DMS 273 treated with DMSO at 0.1 percent for 48 hours (cell line): ENCODE data around the gene LAGE3.

Experiments
- DNase-seq: peaks from one replicate; lab custom pipeline; 2025; lab: John Stamatoyannopoulos, UW

The LAGE3 gene

DNA sequence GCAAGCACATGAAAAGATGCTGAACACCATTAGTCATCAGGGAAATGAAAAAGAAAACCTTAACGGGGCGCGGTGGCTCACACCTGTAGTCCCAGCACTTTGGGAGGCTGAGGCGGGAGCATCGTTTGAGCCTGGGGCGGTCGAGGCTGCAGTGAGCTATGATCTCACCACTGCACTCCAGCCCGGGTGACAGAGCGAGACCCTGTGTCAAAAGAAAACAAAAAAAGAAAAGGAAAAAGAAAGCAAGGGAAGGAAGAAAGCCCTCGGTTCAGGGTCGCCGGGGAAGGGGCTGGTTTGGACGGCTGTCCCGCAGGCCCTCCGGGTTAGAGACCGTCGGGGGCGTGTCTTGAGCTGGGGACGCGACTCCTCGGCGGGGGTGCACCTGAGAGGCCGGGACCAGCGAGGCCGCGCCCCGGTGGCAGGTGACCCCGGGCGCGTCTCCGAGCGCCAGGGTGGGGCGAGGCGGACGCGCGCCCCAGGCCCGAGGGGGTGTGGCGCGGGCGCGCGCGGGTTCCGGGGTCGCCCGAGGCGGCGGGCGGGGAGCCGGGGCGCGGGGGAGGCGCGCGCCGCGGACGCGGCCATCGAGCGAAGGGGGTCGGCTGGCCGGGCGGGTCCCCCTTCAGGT lies 21.5 kb downstream of the LAGE3 start:
- DNase-seq, result no peak

DNA sequence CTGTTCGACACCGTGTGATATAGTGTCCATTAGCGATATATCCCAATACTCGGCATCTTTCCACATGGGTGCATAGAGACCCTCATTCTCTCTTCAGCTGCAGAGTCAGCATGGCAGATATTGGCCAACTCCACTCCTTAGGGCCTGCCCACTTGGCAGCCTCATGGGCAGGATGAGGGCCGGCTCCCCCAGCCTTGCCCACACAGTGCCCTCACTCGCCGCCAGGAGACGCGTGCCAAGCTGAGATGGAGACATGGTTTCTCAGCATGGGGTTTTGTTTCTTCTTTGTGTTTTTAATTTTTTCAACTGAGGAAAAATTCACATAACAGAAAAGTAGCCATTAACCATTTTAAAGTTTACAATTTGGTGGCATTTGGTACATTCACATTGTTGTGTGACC lies 26.3 kb downstream of the LAGE3 start:
- no peak for DNase-seq

DNA sequence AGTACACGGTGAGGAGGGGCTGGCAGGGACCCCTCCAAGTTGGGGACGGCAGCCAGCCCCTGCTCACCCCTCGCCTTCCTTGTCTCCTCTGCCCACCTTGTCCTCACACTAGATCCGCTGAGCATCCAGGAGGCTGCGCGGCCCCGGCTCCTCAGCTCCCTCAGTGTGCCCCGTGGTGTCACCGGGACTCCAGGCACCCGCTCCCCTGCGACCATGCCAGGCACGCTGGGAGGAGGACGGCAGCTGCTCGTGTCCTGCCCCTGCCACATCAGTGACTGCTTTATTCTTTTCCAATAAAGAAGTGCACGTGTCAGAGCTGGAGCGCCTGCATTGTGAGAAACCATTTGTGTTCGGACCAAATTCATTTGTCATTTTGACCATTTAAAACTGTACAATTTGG lies 28.8 kb downstream of the LAGE3 start:
- no peak for DNase-seq

DNA sequence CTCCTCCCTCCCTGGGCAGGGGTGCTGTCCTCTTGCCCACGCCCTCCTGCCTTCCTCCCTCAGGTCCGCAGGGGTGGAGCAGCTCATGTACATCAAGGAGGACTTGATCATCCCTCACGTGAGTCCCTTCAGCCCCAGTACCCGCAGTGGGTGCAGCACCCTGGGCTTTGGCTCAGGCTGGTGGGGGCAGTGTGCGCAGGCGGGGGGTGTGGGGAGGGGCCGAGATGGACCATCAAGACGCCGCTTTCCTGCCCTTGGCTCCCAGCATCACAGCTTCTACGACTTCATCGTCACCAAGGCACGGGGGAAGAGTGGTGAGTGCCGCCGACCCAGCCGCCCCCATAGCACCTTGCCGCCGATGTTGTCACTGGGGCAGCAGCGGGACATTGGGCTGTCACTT lies 29.5 kb downstream of the LAGE3 start:
- no peak for DNase-seq

DNA sequence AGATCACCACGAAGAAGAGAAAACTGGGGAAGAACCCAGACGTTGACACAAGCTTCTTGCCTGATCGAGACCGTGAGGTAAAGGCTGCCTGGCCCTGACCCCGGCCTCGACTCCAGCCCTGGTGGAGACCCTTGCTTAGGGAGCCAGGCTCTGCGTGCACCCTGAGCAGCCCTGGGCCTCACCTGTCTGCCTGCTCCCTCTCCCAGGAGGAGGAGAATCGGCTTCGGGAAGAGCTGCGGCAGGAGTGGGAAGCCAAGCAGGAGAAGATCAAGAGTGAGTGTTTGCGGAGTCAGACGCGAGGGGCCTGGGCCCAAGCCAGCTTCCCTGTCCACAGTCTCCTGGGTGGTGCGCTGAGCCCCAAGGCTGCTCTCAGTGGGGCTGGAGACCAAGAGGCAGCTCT lies 30.6 kb downstream of the LAGE3 start:
- DNase-seq, result no peak

DNA sequence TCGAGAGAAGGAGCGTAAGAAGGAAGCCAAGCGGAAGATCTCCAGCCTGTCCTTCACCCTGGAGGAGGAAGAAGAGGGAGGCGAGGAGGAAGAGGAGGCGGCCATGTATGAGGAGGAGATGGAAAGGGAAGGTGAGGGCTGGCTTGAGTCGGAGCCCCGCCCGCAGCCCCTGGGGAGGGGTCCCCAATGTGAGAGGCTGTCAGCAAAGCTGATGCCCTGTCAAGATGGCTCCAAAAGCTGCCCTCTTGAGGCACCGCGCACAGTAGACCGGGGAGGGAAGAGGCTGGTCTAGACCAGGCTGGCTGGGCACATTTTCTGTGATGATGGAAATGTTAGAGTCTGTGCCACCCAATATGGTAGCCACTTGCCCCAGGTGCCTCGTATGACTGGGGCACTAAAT lies 32.7 kb downstream of the LAGE3 start:
- DNase-seq, result no peak

DNA sequence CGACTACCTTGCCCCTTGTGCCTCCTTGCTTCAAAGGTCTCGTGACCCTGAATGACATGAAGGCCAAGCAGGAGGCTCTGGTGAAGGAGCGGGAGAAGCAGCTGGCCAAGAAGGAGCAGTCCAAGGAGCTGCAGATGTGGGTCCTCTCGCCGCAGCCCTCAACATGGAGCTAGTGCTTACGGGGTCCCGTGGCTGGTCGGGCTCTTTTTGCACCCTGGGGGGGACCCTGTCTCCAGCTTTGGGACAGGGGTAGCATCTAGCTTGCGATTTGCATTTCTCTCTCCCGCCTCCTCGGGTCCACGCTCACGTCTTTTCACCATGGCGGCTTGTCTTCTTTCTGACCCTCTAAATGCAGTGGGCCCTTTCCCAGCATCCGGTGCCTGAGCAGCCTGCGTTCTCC lies 33.3 kb downstream of the LAGE3 start:
- no peak for DNase-seq

DNA sequence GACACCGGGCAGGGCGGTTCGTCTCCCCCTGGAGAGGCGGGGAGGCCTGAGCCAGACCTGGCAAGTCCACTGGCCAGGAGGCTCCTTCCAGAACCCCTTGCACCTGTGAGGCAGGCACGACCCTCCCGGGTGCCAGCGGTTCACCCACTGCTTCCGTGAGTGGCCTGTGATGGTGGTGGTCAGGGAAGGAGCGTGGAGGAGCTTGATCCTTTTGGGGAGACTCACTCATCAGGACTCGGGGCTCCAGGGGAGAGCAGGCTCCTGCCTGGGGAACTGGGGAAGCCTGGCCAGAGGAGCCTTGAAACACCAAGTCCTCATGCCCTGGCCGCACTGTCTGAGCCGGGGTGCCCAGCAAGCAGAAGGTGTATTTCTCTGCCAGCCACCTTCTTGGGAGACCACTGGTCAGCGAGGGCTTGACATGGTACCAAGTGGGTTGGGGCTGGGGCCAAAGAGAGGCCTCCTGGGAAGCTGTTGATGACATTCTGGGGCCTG lies 34.3 kb downstream of the LAGE3 start:
- DNase-seq, result no peak

DNA sequence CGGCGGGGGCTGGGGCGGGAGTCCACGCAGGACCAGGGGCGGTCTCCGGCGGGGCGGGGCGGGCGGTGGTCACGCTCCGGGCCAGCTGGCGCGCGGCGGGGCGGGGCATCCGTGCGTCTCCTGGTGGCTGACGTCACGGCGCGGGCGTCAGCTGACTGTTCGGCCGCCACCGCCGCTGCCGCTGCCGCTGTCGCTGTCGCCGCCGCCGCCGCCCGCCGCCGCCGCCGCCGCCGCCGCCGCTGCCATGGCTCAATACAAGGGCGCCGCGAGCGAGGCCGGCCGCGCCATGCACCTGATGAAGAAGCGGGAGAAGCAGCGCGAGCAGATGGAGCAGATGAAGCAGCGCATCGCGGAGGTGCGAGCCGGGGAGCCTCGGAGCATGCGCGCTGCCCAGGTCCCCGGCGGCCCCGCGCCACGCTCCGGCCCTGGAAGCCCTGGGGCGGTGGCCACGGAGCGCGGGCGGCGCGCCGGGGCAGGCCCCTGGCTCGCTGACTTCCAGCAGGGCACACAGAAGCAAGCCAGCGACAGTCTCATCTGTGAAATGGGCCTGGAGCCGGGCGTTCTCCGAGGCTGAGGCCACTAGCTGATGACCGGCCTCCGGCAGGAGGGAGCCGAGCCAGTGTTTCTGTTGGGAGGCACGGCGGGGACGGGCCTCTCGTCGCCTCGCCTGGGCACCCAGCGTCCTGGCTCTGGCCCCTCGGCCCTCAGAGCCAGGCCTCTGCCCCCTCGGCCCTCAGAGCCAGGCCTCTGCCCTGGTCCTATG lies 34.9 kb downstream of the LAGE3 start, which contains the start of gene FAM50A:
Gene FAM50A, plus strand, starts transcription at position 150 of the 763 bp plus-strand sequence. Its CDS starts 95 bp downstream, at position 245.
- DNase-seq, result no peak

DNA sequence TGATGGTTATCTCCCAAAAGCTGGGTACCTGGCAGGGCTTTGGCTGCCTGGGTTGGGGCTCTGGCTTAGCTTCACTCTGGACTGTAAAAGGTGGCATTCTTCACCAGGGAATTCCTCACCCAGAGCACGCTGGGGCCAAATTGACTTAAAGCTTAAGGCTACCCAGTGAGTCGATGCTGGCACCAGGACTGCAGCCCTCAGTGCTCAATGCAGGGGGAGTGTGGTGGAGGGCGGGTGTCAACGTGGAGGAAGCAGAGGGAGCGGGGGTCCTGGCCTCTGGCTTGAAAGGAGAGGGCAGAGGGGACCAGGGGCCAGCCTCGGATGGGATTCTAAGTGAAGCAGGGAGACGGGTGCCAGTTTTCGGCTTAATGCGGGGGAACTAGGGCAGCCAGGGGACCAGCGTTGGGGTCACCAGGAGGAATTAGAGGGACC lies 35.6 kb downstream of the LAGE3 start:
- no peak for DNase-seq

DNA sequence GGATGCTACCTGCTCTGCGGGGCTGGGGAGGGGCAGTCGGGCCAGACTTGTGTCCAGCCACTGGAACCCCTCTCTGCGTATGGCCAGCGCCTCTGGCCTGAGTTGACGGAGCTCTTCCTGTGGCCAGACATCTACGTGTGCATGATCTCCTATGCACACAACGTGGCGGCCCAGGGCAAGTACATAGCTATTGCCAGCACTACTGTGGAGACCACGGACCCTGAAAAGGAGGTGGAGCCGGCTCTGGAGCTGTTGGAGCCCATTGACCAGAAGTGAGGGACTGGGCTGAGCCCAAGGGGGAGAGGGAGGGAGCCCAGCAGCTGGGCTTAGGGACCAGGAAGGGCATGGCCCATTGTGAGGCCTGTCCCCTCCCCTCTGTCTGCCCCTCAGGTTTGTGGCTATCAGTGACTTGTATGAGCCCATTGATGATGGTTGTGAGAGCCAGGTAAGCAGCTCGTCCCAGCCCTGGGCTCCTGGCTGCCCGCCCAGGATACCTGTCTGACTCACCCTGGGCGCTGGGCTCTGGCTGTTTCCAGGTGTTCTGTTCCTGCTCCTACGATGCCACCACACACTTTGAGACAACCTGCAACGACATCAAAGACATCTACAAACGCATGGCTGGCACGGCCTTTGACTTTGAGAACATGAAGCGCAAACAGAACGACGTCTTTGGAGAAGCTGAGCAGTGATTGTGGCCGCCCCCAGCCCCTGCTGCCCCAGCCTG lies 36.9 kb downstream of the LAGE3 start:
- DNase-seq, result no peak

DNA sequence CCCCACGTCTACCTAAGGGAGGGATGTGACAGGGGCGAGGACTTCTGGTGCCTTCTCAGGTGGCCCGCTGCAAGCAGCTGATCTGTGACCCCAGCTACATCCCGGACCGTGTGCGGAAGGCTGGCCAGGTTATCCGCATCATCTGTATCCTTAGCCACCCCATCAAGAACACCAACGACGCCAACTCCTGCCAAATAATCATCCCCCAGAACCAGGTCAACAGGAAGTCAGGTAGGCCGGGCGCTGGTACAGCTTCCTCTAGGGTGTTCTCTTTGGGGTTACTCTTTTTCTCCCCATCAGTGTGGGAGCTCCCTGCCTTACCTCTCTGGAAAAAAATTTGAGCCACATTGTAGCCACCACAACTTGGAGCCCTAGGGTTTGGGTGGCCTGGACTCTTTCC lies 37.5 kb downstream of the LAGE3 start:
- no peak for DNase-seq

DNA sequence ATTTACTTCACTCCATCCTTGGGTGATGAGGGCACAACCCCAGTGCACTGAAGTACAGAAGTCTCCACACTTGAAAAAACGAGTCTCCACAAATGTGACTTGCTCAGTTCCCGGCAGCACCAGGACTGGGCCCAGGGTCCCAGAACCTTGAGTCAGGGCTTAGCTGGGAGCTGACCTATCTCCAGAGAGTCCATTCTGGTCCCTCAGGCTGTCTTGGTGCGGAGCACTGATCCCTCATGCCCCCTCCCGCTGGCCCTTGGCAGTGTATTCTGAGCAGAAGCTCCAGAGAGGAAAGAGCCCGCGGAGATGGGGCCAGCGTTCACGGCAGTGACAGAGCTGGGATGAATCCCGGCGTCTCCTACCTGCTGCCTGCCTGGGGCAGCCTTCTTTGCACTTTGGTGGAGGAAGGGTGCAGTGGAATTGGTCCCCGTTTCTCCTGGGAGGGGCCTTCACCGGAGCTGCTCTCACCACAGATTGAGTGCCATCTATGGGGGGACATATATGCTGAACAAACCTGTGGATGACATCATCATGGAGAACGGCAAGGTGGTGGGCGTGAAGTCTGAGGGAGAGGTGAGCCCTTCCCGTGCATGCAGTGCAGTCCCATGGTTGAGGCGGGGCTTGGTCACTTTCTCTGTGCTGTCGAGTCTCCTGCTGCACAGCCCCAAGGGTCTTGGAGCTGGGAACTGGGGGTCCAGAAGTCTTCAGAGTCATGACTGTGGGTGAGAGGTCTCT lies 38.3 kb downstream of the LAGE3 start:
- no peak for DNase-seq

DNA sequence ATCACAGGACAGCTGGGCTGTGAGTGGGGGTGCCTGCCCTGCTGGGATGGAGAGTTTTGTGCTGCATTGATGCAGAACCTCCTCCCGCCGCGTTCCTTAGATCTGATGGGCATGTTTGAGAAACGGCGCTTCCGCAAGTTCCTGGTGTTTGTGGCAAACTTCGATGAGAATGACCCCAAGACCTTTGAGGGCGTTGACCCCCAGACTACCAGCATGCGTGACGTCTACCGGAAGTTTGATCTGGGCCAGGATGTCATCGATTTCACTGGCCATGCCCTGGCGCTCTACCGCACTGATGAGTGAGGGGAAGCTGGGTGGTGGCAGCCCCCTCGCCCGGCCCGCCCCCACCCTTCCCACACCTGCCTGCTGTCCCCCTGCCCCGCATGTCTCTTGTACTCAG lies 39.2 kb downstream of the LAGE3 start:
- no peak for DNase-seq

DNA sequence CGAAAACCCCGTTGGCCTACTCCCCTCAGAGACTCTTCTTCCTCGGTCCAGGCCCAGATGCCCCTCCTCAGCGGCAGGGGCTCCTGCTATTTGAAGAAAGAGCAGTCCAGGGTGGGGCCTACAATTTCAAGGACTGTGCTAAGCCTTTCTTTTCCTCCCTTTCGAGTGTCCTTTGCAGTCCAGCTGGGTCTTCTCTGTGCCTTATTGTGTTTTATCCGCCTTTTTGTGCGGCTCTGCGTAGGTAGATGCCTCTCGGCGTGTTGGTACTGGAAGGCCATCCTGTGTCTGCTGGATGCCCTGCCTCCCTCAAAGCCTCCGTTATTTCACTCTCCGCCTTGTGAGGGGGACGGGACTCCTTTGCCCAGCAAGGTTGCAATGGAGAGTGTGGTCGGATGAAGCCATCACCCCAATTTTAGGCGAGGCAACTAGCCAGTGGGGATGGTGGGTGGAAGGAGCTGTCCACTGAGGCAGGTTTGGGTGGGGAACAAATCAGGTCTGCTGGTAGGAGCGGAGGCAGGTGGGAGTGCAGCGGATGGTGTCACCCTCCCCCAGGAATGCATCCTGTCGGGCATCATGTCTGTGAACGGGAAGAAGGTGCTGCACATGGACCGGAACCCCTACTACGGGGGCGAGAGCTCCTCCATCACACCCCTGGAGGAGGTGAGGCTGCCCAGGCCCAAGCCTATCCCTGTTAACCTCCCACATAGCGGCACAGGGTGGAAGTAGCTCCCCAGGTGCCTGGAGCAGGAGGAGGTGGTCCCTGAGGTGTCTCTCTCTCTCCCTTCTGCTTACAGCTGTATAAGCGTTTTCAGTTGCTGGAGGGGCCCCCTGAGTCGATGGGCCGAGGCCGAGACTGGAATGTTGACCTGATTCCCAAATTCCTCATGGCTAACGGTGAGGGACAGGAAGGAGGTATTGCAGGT lies 40.8 kb downstream of the LAGE3 start:
- no peak for DNase-seq

DNA sequence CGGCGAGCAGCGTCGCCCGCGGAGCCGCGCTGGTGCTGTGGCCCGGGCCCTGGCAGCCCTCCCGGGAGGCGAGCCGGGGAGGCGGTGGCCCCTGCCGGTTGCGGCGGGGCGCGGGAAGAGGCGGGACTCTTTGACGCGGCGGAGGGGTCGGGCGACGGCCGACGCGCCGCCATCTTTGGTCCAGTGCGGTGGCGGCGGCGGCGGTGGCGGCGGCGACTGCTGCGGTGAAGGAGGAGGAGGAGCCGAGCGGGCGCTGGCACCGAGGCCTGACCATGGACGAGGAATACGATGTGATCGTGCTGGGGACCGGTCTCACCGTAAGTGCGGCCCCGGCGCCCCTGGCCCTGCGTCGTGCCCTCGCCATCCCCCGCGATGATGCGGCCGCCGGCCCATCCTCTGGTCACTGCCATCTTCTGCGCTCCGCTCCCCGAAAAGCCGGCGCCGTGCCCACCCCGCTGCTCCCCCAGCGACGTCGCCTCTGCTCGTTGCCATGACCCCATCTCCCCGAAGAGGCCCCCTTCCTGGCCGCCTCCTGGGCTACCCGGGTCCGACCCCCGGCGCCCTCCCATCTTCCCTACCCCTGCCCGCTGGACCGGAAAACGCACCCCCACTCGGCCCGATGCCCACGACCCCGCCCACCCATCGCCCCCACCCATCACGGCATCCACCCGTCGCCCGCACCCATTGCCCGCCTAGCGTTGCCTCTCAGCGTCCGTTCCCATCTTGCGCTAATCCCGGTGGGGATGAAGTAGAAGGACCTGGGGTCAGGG lies 41.9 kb downstream of the LAGE3 start, which contains the start of gene GDI1:
Gene GDI1, plus strand, starts transcription at position 172 of the 770 bp plus-strand sequence. Its CDS starts 101 bp downstream, at position 273.
- no peak for DNase-seq

DNA sequence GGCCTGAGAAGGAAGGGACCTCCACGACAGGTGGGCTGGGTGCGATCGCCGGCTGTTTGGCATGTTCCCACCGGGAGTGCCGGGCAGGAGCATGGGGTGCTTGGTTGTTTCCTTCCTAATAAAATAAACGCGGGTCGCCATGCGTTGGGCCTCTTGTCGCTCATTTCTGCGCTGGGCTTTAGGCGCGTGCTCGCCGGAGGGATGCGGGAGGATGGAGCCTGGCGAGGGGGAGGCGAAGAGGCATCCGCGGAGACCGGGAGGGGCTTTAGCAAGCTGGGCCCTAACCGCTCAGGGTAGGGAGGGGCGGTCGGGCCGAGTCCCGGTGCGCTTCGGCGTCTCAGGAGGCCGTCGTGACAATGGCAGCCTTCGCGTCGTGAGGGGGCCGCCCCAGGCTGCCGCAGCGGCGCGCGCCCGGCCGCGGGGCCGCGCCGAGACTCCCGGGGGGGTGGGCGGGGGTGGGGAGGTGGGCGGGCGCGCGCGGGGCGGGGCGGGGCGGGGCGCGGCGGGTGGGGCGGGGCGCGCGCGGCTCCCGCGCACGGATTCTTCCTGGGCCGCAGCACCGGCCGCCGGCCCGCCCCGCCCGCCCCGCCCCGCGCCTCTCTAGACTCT lies 42.6 kb downstream of the LAGE3 start:
- no peak for DNase-seq

DNA sequence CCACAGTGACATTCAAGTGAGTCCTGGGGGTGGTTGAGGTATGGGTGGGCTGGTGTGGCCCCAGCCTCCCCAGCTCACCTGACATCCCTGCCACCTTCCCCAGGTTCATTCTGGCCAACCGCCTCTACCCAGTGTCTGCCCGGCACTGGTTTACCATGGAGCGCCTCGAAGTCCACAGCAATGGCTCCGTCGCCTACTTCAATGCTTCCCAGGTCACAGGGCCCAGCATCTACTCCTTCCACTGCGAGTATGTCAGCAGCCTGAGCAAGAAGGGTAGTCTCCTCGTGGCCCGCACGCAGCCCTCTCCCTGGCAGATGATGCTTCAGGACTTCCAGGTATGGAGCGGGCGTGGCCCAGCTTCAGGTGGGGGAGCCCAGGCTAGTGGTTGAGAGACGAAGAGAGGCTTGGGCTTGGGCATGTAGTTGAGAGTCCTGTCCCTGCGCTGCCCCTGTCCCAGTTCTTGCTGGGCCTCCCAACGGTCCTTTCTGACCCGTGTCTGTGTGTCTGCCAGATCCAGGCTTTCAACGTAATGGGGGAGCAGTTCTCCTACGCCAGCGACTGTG lies 43.8 kb downstream of the LAGE3 start:
- DNase-seq, result no peak

DNA sequence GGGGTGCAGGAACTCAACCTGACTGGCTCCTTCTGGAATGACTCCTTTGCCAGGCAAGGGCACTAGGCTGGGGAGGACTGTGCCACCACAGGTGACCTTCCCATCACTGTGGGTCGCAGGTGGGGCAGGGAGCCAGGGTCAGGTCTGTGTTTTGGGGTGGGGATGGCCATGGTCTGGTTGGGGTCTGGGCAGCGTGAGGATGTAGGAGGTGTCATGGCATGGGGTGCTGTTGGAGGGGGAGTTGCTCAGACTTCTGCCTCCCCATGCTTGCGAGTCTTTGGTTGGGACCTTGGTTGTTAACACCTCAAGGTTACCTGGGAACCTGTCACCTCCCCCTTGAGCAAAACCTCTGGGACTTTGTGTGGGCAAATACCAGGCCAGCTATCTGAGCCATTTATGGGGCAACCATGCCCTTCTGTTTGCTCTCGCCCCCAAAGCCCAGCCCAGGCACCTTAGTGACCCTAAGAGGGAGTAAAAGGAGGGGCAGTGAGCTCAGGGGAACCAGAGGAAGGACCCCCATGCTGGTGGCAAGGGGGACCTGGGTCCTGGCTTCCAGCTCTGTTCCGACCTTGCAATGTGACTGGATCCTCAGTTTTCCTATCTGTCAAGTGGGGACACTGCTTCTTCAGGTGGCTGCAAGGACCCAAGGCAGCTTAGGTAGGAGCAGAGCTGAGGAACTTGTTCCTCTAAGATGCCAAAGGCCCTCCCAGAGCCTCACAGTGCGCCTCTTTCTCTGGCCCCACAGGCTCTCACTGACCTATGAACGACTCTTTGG lies 44.5 kb downstream of the LAGE3 start:
- no peak for DNase-seq
